OCI-LY7 (cell line): ENCODE measurements around the gene PROSER1.

Source experiments
- CTCF ChIP-seq: fragments of 200-600 bp; sonication (generic); conservative IDR thresholded peaks from 2 replicates; pipeline ENCODE4 v1.5.1; 2014; ENCODE audit warnings: mild to moderate bottlenecking, antibody characterized with exemption, low read length, moderate library complexity, mixed read lengths
- EZH2phosphoT487 ChIP-seq: fragments of 200-600 bp; sonication (generic); IDR thresholded peaks from 2 replicates; pipeline ENCODE4 v1.6.1; 2018; ENCODE audit warnings: low read depth, borderline replicate concordance, mild to moderate bottlenecking, mixed run types, antibody characterized with exemption, low read length, moderate library complexity, mixed read lengths

- no peak for TF ChIP-seq CTCF
- TF ChIP-seq EZH2phosphoT487 = no peak
Observed at GRCh38 chr13:38965281-38965680, 72.6 kb downstream of the PROSER1 start.
